PC-9 (cell line): Measurements from ENCODE around the gene COP1. TPM values are rescaled to one million over a fixed set of nuclear protein-coding genes. Genes with fewer than 3 reads are reported as not detected.

ENCODE experiments used
- Bru-seq: library from RNA; stranded (reverse); fragments of 400-500 nt; gene quantifications from one replicate; lab custom pipeline; 2021; lab: Mats Ljungman, UMichigan
- BruChase-seq, 2 experiments: library from RNA; stranded (reverse); fragments of 400-500 nt; gene quantifications; one replicate each; lab custom pipeline; 2021; lab: Mats Ljungman, UMichigan
- BruUV-seq: library from RNA; stranded (reverse); fragments of 400-500 nt; replicated peaks from 2 replicates; lab custom pipeline; 2021; lab: Mats Ljungman, UMichigan
- CTCF ChIA-PET: fragments of 300-600 bp; sonication (Branson Sonifier 250); formaldehyde crosslinking; loops from one replicate; lab custom pipeline; 2022; ENCODE audit warnings: antibody characterized with exemption; lab: Charles Lee
- POLR2A ChIA-PET: fragments of 300-600 bp; sonication (Branson Sonifier 250); formaldehyde crosslinking; loops from one replicate; lab custom pipeline; 2022; ENCODE audit warnings: antibody characterized with exemption; ENCODE audit not compliant: unreplicated experiment; lab: Charles Lee
- DNase-seq, 2 experiments: peaks; one replicate each; pipeline versions ENCODE4 v3.0.0 to v3.0.0-alpha.2; 2015 to 2022; ENCODE audit warnings: mixed read lengths in 1 of 2
- H2AFZ ChIP-seq: fragments of 200-600 bp; sonication (generic); 2 replicates; pipeline ENCODE4 v1.8.1; 2017; ENCODE audit warnings: antibody characterized with exemption
- H3F3A ChIP-seq: fragments of 200-600 bp; sonication (generic); 2 replicates; pipeline ENCODE4 v1.8.1; 2017; ENCODE audit warnings: antibody characterized with exemption, mild to moderate bottlenecking, low read depth; ENCODE audit not compliant: insufficient read depth
- H3K27ac ChIP-seq: fragments of 200-600 bp; sonication (generic); 2 replicates; pipeline ENCODE4 v1.6.1; 2016; ENCODE audit warnings: mixed run types
- H3K27me3 ChIP-seq: fragments of 200-600 bp; sonication (generic); 2 replicates; pipeline ENCODE4 v1.6.1; 2016; ENCODE audit warnings: low read depth, mixed run types; ENCODE audit not compliant: insufficient read depth
- H3K36me3 ChIP-seq: fragments of 200-600 bp; sonication (generic); 2 replicates; pipeline ENCODE4 v1.6.1; 2016; ENCODE audit warnings: low read depth, mixed run types
- H3K4me1 ChIP-seq: fragments of 200-600 bp; sonication (generic); replicated peaks from 2 replicates; pipeline ENCODE4 v1.6.1; 2016; ENCODE audit warnings: mixed run types; ENCODE audit not compliant: insufficient read depth
- H3K4me2 ChIP-seq: fragments of 200-600 bp; sonication (generic); 2 replicates; pipeline ENCODE4 v1.6.1; 2017; ENCODE audit warnings: mixed run types
- H3K4me3 ChIP-seq: fragments of 200-600 bp; sonication (generic); 2 replicates; pipeline ENCODE4 v1.6.1; 2016; ENCODE audit warnings: mixed run types
- H3K79me2 ChIP-seq: fragments of 200-600 bp; sonication (generic); 2 replicates; pipeline ENCODE4 v1.6.1; 2017; ENCODE audit warnings: low read depth, mixed run types
- H3K9me2 ChIP-seq: fragments of 200-600 bp; sonication (generic); 2 replicates; pipeline ENCODE4 v1.8.1; 2017; ENCODE audit warnings: mild to moderate bottlenecking; ENCODE audit not compliant: insufficient read depth
- H3K9me3 ChIP-seq: fragments of 200-600 bp; sonication (generic); 2 replicates; pipeline ENCODE4 v1.8.1; 2016; ENCODE audit warnings: low read depth; ENCODE audit not compliant: insufficient read depth
- H4K20me1 ChIP-seq: fragments of 200-600 bp; sonication (generic); 2 replicates; pipeline ENCODE4 v1.8.1; 2017; ENCODE audit not compliant: insufficient read depth
- CTCF ChIP-seq: fragments of 200-600 bp; sonication (generic); conservative IDR thresholded peaks from 2 replicates; pipeline ENCODE4 v1.6.1; 2017; ENCODE audit warnings: mixed run types, antibody characterized with exemption, mild to moderate bottlenecking, moderate library complexity
- EZH2 ChIP-seq: fragments of 200-600 bp; sonication (generic); IDR thresholded peaks from 2 replicates; pipeline ENCODE4 v1.8.0; 2017; ENCODE audit warnings: antibody characterized with exemption, low read depth
- intact Hi-C: fragments of 100-400 bp; cut with micrococcal nuclease; formaldehyde crosslinking; loops from one replicate; pipeline ENCODE4 v1.10.0; 2022; ENCODE audit not compliant: unreplicated experiment
- long read RNA-seq: library from polyadenylated mRNA; stranded (forward); transcript quantifications from one replicate; pipeline ENCODE4 v2.0.0, GENCODE V29; 2022
- total RNA-seq: library from RNA; stranded (reverse); gene quantifications from 2 replicates; pipeline ENCODE4 v1.2.3, GENCODE V29; 2021

Gene COP1
- total RNA-seq (36.0 and 38.0 TPM in 2 replicates), Bru-seq, nascent RNA (percentile 90 among the genes with signal in this experiment), BruChase-seq, experiment 1, labeled RNA remaining after a 2-hour chase (percentile 85 among the genes with signal in this experiment), BruChase-seq, experiment 2, labeled RNA remaining after a 6-hour chase (percentile 70 among the genes with signal in this experiment)
- long read RNA-seq, transcript COP1-204 (20 exons, 3,033 nt), result major isoform, 24 of 91 reads
- long read RNA-seq, partial matches to known transcripts, result 3 of 91 reads
- long read RNA-seq, other reads (novel, unspliced or antisense), result 59 of 91 reads

GRCh38 chr1:176206961-176207902, at the start of gene COP1:
Gene COP1 (minus strand): TSS chr1:176207286. CDS start chr1:176206978, 308 bp downstream.
- H4K20me1 ChIP-seq, result peaks cover 24% of the 10 kb centered on the region
- H3K36me3 ChIP-seq, result 0 out of 2 replicates have a peak, but pooled peaks cover 4% of the 10 kb centered on the region
- TF ChIP-seq CTCF, result no peak
- no peak for TF ChIP-seq EZH2
- H3K9me3 ChIP-seq, result no peaks in the 10 kb centered on the region
- H3K79me2 ChIP-seq, result peaks cover 60% of the 10 kb centered on the region
- POLR2A ChIA-PET, result interaction anchor here (0.5 to 0.7 kb wide), 7 partner anchors 14 to 1407 kb away, joined by 3 to 8 read pairs (median 4); partner anchors contain the start of gene MRPS14
- H3K4me3 ChIP-seq, result peak within 1 kb of the TSS; percentile 99
- CTCF ChIA-PET, result interaction anchor here (0.5 to 0.8 kb wide), 2 partner anchors 11 to 1817 kb away, joined by 3 to 6 read pairs; no protein-coding TSS in a partner anchor
- peak within 1 kb of the TSS; percentile 97 for H3K4me2 ChIP-seq
- H3K27ac ChIP-seq, result peak within 1 kb of the TSS; percentile 71
- BruUV-seq, result no TSS peak
- peak; percentile 94 to 96 for DNase-seq
- H3K4me1 ChIP-seq, result peaks cover 41% of the 10 kb centered on the region
- intact Hi-C loops, result loop anchor here (2.0 kb wide), 1 partner anchor 1014 kb away; the partner anchor contains the start of gene KIAA0040
- H2AFZ ChIP-seq, result peak within 1 kb of the TSS; percentile 87
- no peaks in the 10 kb centered on the region for H3K9me2 ChIP-seq
- no peaks in the 10 kb centered on the region for H3K27me3 ChIP-seq
- peaks cover 20% of the 10 kb centered on the region; the same call in 1 of the 2 replicates for H3F3A ChIP-seq

GRCh38 chr1:176252191-176252590, 45.1 kb upstream of the COP1 start:
- POLR2A ChIA-PET, result no interaction called here
- intact Hi-C loops, result no loop called here
- no TSS peak for BruUV-seq
- H2AFZ ChIP-seq, result no peak overlapping the region; the same call in 1 of the 2 replicates
- H3F3A ChIP-seq, result no peaks in the 10 kb centered on the region
- H3K36me3 ChIP-seq, result no peaks in the 10 kb centered on the region
- no peak overlapping the region for H3K4me3 ChIP-seq
- CTCF ChIA-PET, result no interaction called here
- no peak overlapping the region for H3K4me2 ChIP-seq
- 0 out of 2 replicates have a peak, but pooled peaks cover 3% of the 10 kb centered on the region for H3K27me3 ChIP-seq
- H4K20me1 ChIP-seq, result no peaks in the 10 kb centered on the region; the same call in 1 of the 2 replicates
- no peaks in the 10 kb centered on the region for H3K9me2 ChIP-seq
- TF ChIP-seq EZH2 (no peak), CTCF (no peak)
- H3K9me3 ChIP-seq, result no peaks in the 10 kb centered on the region
- no peak overlapping the region for H3K27ac ChIP-seq
- DNase-seq, result no peak
- no peaks in the 10 kb centered on the region for H3K4me1 ChIP-seq
- no peaks in the 10 kb centered on the region for H3K79me2 ChIP-seq

- TF ChIP-seq CTCF, result no peak
- no peak for TF ChIP-seq EZH2
- no peaks in the 10 kb centered on the region; the same call in 1 of the 2 replicates for H3F3A ChIP-seq
- no peak for DNase-seq
- ChIA-PET CTCF (no interaction called here), POLR2A (no interaction called here)
- H3K4me2 ChIP-seq, result no peak overlapping the region
- no peak overlapping the region for H3K4me3 ChIP-seq
- H4K20me1 ChIP-seq, result no peaks in the 10 kb centered on the region; the same call in 1 of the 2 replicates
- peaks cover 21% of the 10 kb centered on the region for H3K4me1 ChIP-seq
- H3K27ac ChIP-seq, result no peak overlapping the region
- BruUV-seq, result no TSS peak
- no peaks in the 10 kb centered on the region for H3K36me3 ChIP-seq
- intact Hi-C loops, result no loop called here
- no peaks in the 10 kb centered on the region for H3K27me3 ChIP-seq
- H3K79me2 ChIP-seq, result no peaks in the 10 kb centered on the region
- no peaks in the 10 kb centered on the region; the same call in none of the 2 replicates for H3K9me2 ChIP-seq
- H2AFZ ChIP-seq, result no peak overlapping the region
- H3K9me3 ChIP-seq, result no peaks in the 10 kb centered on the region
Measured at GRCh38 chr1:176244851-176245250, 37.8 kb upstream of the COP1 start.
